ENCODE data around the gene LAMA3. TPM values are rescaled to one million over a fixed set of nuclear protein-coding genes. Genes with fewer than 3 reads are reported as not detected.
"Not testable (repeated sequence)": the region's sequence is repeated elsewhere in the genome, so short reads cannot be mapped to it uniquely, and the experiment has no call there.

The LAMA3 gene
- total RNA-seq, 1 donor from 2014 or later, result 0.47 TPM

DNA sequence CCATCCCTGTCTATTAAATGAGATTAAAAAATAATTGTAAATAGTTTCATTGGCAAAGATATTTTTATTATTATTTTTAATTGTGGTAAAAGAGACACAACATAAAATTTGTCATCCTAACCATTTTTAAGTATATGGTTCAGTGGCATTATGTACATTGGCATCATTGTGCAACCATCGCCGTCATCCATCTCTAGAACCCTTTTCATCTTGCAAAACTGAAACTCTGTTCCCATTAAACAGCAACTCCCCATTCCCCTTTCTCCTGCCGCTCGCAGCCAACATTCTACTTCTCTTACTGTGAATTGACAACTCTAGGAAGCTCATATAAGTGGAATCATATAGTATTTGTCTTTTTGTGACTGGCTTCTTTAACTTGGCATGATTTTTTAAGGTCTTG lies 25.3 kb downstream of the LAMA3 start:
- no peak overlapping the region for H3K4me3 ChIP-seq
- no peaks in the 10 kb centered on the region for H3F3A ChIP-seq (ENCODE audit: low read depth)
- no peaks in the 10 kb centered on the region for H4K20me1 ChIP-seq (ENCODE audit: low read depth)
- no peaks in the 10 kb centered on the region for H3K4me1 Mint-ChIP-seq
- no peaks in the 10 kb centered on the region for H3K9me3 ChIP-seq (ENCODE audit: low read depth)
- H3K4me1 ChIP-seq, result no peaks in the 10 kb centered on the region
- no peak overlapping the region for H2AFZ ChIP-seq (replicated peaks)
- no peak overlapping the region for H3K4me2 ChIP-seq
- H3K27ac ChIP-seq, result no peak overlapping the region
- H3K9ac ChIP-seq, result no peak overlapping the region
- no peak overlapping the region for H3K4me3 Mint-ChIP-seq
- no peaks in the 10 kb centered on the region for H3K27me3 ChIP-seq
- peaks cover 2% of the 10 kb centered on the region for H3K27me3 Mint-ChIP-seq (ENCODE audit: insufficient read depth, low read depth)
- H3K27ac Mint-ChIP-seq, result no peak overlapping the region
- no peaks in the 10 kb centered on the region for H3K79me2 ChIP-seq (ENCODE audit: low read depth)
- no peaks in the 10 kb centered on the region for H3K9me3 Mint-ChIP-seq
- H3K36me3 Mint-ChIP-seq, result no peaks in the 10 kb centered on the region
- H3K36me3 ChIP-seq, result no peaks in the 10 kb centered on the region
- DNase-seq (ENCODE audit: low spot score), result no peak
- TF ChIP-seq, protein P1, sequence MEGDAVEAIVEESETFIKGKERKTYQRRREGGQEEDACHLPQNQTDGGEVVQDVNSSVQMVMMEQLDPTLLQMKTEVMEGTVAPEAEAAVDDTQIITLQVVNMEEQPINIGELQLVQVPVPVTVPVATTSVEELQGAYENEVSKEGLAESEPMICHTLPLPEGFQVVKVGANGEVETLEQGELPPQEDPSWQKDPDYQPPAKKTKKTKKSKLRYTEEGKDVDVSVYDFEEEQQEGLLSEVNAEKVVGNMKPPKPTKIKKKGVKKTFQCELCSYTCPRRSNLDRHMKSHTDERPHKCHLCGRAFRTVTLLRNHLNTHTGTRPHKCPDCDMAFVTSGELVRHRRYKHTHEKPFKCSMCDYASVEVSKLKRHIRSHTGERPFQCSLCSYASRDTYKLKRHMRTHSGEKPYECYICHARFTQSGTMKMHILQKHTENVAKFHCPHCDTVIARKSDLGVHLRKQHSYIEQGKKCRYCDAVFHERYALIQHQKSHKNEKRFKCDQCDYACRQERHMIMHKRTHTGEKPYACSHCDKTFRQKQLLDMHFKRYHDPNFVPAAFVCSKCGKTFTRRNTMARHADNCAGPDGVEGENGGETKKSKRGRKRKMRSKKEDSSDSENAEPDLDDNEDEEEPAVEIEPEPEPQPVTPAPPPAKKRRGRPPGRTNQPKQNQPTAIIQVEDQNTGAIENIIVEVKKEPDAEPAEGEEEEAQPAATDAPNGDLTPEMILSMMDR (IDR thresholded peaks at IDR 0.05), result no peak
- no peak for TF ChIP-seq EZH2phosphoT487 (IDR thresholded peaks at IDR 0.05)
- no peak for TF ChIP-seq EZH2 (IDR thresholded peaks at IDR 0.05)

DNA sequence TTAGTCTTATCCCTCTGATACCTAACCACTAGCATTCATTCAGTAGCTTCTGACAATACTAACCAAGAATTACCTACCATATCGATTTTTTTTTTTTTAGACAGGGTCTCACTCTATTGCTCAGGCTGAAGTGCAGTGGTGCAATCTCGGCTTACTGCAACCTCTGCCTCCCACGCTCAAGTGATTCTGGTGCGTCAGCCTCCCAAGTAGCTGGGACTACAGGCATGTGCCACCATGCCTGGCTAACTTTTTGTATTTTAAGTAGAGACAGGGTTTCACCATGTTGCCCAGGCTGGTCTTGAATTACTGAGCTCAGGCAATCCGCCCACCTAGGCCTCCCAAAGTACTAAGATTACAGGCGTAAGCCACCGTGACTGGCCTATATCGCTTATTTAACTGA lies 26.8 kb downstream of the LAMA3 start:
- not testable (repeated sequence) for H2AFZ ChIP-seq (replicated peaks); H3K27me3 Mint-ChIP-seq (ENCODE audit: insufficient read depth, low read depth); H3K4me1 Mint-ChIP-seq; H3K36me3 ChIP-seq; H3K4me1 ChIP-seq; H3K4me3 Mint-ChIP-seq; H3K9me3 ChIP-seq (ENCODE audit: low read depth); H3K9ac ChIP-seq; H3K36me3 Mint-ChIP-seq; H3K27ac ChIP-seq; H3K4me2 ChIP-seq; H3K79me2 ChIP-seq (ENCODE audit: low read depth); H3K27me3 ChIP-seq; H3K9me3 Mint-ChIP-seq; H4K20me1 ChIP-seq (ENCODE audit: low read depth); H3K27ac Mint-ChIP-seq; H3K4me3 ChIP-seq; DNase-seq (ENCODE audit: low spot score); H3F3A ChIP-seq (ENCODE audit: low read depth)

DNA sequence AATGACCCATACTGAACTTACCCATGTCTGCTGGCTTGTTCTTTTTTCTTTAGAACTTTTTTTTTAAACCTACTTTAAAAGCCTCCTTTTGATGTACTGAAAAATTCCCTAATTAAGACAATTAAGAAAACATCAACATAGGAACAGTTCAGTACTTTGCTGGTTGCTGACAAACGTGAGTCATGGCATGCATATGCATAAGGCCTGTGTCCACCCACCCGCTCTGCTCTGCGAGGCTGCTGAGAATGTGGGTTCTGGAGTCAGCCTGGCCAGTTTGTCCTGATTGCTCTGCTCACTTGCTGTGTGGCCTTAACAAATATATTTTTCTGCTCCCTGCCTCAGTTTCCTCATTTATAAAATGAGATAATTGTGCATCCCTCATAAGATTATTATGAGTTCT lies 27.3 kb downstream of the LAMA3 start:
- Mint-ChIP-seq H3K4me1 (peaks cover 2% of the 10 kb centered on the region), H3K4me3 (no peak overlapping the region), H3K27ac (no peak overlapping the region), H3K36me3 (no peaks in the 10 kb centered on the region), H3K27me3 (ENCODE audit: insufficient read depth, low read depth) (peaks cover 2% of the 10 kb centered on the region), H3K9me3 (no peaks in the 10 kb centered on the region)
- no peak overlapping the region for H3K9ac ChIP-seq
- H3K36me3 ChIP-seq, result no peaks in the 10 kb centered on the region
- no peak for DNase-seq (ENCODE audit: low spot score)
- no peaks in the 10 kb centered on the region for H3K4me1 ChIP-seq
- H3K4me3 ChIP-seq, result no peak overlapping the region
- no peaks in the 10 kb centered on the region for H3K27me3 ChIP-seq
- H4K20me1 ChIP-seq (ENCODE audit: low read depth), result no peaks in the 10 kb centered on the region
- H3K9me3 ChIP-seq (ENCODE audit: low read depth), result no peaks in the 10 kb centered on the region
- no peak for TF ChIP-seq EZH2phosphoT487 (IDR thresholded peaks at IDR 0.05)
- TF ChIP-seq, protein P1 (IDR thresholded peaks at IDR 0.05), result no peak
- no peak for TF ChIP-seq EZH2 (IDR thresholded peaks at IDR 0.05)
- H3K79me2 ChIP-seq (ENCODE audit: low read depth), result no peaks in the 10 kb centered on the region
- no peak overlapping the region for H2AFZ ChIP-seq (replicated peaks)
- no peaks in the 10 kb centered on the region for H3F3A ChIP-seq (ENCODE audit: low read depth)
- no peak overlapping the region for H3K27ac ChIP-seq
- H3K4me2 ChIP-seq, result no peak overlapping the region

DNA sequence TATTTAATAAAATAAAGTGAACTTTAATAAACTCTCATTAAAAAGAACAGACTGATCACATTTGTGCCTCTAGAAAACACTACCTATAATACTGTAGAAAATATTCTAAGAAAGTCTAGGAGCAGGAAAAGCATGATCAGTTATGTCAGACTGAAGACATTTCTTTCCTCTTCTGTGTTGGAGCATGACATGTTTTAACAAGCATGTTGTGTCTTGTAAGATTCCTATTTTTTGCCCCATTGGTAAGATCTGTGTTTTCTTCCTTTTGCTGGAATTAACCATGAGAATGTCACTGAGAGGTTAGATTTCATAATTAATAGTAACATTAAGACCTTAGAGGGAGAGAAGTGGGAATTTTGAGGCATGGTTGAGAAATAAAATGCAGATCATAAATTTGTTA lies 27.7 kb downstream of the LAMA3 start:
- no peak overlapping the region for H3K27ac Mint-ChIP-seq
- H3K4me3 Mint-ChIP-seq, result no peak overlapping the region
- no peak for TF ChIP-seq EZH2 (IDR thresholded peaks at IDR 0.05)
- TF ChIP-seq EZH2phosphoT487 (IDR thresholded peaks at IDR 0.05), result no peak
- TF ChIP-seq, protein P1 (IDR thresholded peaks at IDR 0.05), result no peak
- H3K27me3 ChIP-seq, result no peaks in the 10 kb centered on the region
- no peak for DNase-seq (ENCODE audit: low spot score)
- no peaks in the 10 kb centered on the region for H3K9me3 ChIP-seq (ENCODE audit: low read depth)
- no peak overlapping the region for H3K27ac ChIP-seq
- no peaks in the 10 kb centered on the region for H3K9me3 Mint-ChIP-seq
- peaks cover 2% of the 10 kb centered on the region for H3K27me3 Mint-ChIP-seq (ENCODE audit: insufficient read depth, low read depth)
- peaks cover 2% of the 10 kb centered on the region for H3K4me1 Mint-ChIP-seq
- no peaks in the 10 kb centered on the region for H3K36me3 Mint-ChIP-seq
- no peaks in the 10 kb centered on the region for H3K36me3 ChIP-seq
- H3F3A ChIP-seq (ENCODE audit: low read depth), result no peaks in the 10 kb centered on the region
- H3K9ac ChIP-seq, result no peak overlapping the region
- H4K20me1 ChIP-seq (ENCODE audit: low read depth), result no peaks in the 10 kb centered on the region
- H3K4me3 ChIP-seq, result no peak overlapping the region
- no peaks in the 10 kb centered on the region for H3K79me2 ChIP-seq (ENCODE audit: low read depth)
- peaks cover 1% of the 10 kb centered on the region for H3K4me1 ChIP-seq
- no peak overlapping the region for H2AFZ ChIP-seq (replicated peaks)
- H3K4me2 ChIP-seq, result no peak overlapping the region

All from neural progenitor cell (in vitro differentiated cells).